A549 (cell line): ENCODE measurements around the gene APOBEC3H. TPM values are rescaled to one million over a fixed set of nuclear protein-coding genes. Genes with fewer than 3 reads are reported as not detected.

Source experiments
- ATAC-seq, 2 experiments: fragments of 200-7000 bp in 1 of 2; fragments of >200 bp in 1 of 2; cut with Nextera tagmentation in 1 of 2; cut with Tn5 transposase in 1 of 2; 3 replicates each; pipeline versions ENCODE4 v1.8.0 to v1.9.1; 2018 to 2020; ENCODE audit warnings: mild to moderate bottlenecking in 1 of 2, moderate library complexity in 1 of 2
- CTCF ChIA-PET: fragments of 300-600 bp; sonication (Branson Sonifier 250); formaldehyde crosslinking; extraction: SDS; loops from one replicate; lab custom pipeline; 2021; ENCODE audit warnings: antibody characterized with exemption, inconsistent platforms; lab: Yijun Ruan, JAX
- POLR2A ChIA-PET: fragments of 350-600 bp; formaldehyde crosslinking; extraction: SDS; loops from one replicate; lab custom pipeline; 2021; ENCODE audit warnings: antibody characterized with exemption, inconsistent platforms; lab: Yijun Ruan, JAX
- DNase-seq, 2 experiments: peaks; one replicate each; pipeline versions ENCODE4 v3.0.0 to v3.0.0-alpha.2; 2011 to 2016; ENCODE audit warnings: low read depth in 1 of 2, low spot score in 1 of 2
- FAIRE-seq: peaks from 2 replicates; lab custom pipeline; 2011; peaks lifted over from hg19 to GRCh38; lab: Jason Lieb, UNC
- H3K27ac ChIP-seq, 2 experiments: fragments of >200 bp; sonication (Bioruptor Twin); formaldehyde crosslinking; 3 replicates each; pipeline ENCODE4 v1.5.1; 2016 to 2017
- H3K4me1 ChIP-seq: fragments of >200 bp; sonication (Bioruptor Twin); formaldehyde crosslinking; 3 replicates; pipeline ENCODE4 v1.6.1; 2016
- H3K4me2 ChIP-seq: fragments of >200 bp; sonication (Bioruptor Twin); formaldehyde crosslinking; 3 replicates; pipeline ENCODE4 v1.6.1; 2016
- H3K4me3 ChIP-seq: fragments of >200 bp; sonication (Bioruptor Twin); formaldehyde crosslinking; 3 replicates; pipeline ENCODE4 v1.5.1; 2016
- H3K9me3 ChIP-seq: fragments of >200 bp; sonication (Bioruptor Twin); formaldehyde crosslinking; 3 replicates; pipeline ENCODE4 v1.6.1; 2016
- CEBPB ChIP-seq, 2 experiments: fragments of >200 bp in 1 of 2; sonication (Bioruptor Twin) in 1 of 2; formaldehyde crosslinking in 1 of 2; IDR thresholded peaks; 2 replicates each; pipeline ENCODE4 v1.6.1; 2012 to 2016
- CHD2 ChIP-seq: fragments of 150-350 bp; IDR thresholded peaks from 2 replicates; pipeline ENCODE4 v1.6.1; 2014; ENCODE audit warnings: low read length; ENCODE audit not compliant: partially characterized antibody
- CHD4 ChIP-seq: fragments of 200-600 bp; sonication (generic); IDR thresholded peaks from 2 replicates; pipeline ENCODE4 v1.6.1; 2016; ENCODE audit warnings: antibody characterized with exemption, mild to moderate bottlenecking, borderline replicate concordance
- FOSL2 ChIP-seq, 2 experiments: fragments of 450-650 bp in 1 of 2; fragments of >200 bp in 1 of 2; sonication (Bioruptor Twin) in 1 of 2; formaldehyde crosslinking; IDR thresholded peaks; 2 replicates each; pipeline versions ENCODE4 v1.5.0 to v1.6.1; 2016 to 2020; ENCODE audit warnings: mild to moderate bottlenecking in 1 of 2, moderate library complexity in 1 of 2
- FOXS1 ChIP-seq: fragments of 250-450 bp; sonication (Bioruptor Pico); IDR thresholded peaks from 2 replicates; pipeline ENCODE4 v1.5.0; 2020; ENCODE audit warnings: mild to moderate bottlenecking, moderate library complexity
- GATA3 ChIP-seq: IDR thresholded peaks from 2 replicates; pipeline ENCODE4 v1.6.1; 2012; ENCODE audit warnings: borderline replicate concordance
- HEYL ChIP-seq: fragments of 250-450 bp; sonication (Bioruptor Pico); IDR thresholded peaks from 2 replicates; pipeline ENCODE4 v1.8.0; 2021; ENCODE audit warnings: mild to moderate bottlenecking, moderate library complexity
- JUNB ChIP-seq: fragments of >200 bp; sonication (Bioruptor Twin); formaldehyde crosslinking; IDR thresholded peaks from 2 replicates; pipeline ENCODE4 v1.6.1; 2016
- KDM1A ChIP-seq: fragments of 200-600 bp; sonication (generic); IDR thresholded peaks from 2 replicates; pipeline ENCODE4 v1.6.1; 2016; ENCODE audit warnings: low read depth, mild to moderate bottlenecking
- KDM5A ChIP-seq: fragments of 200-600 bp; sonication (generic); IDR thresholded peaks from 2 replicates; pipeline ENCODE4 v1.6.1; 2016; ENCODE audit warnings: antibody characterized with exemption, mild to moderate bottlenecking
- MAFK ChIP-seq: fragments of 450-650 bp; IDR thresholded peaks from 2 replicates; pipeline ENCODE4 v1.6.1; 2014; ENCODE audit not compliant: partially characterized antibody
- MYC ChIP-seq: IDR thresholded peaks from 2 replicates; pipeline ENCODE4 v1.6.1; 2012; ENCODE audit warnings: mild to moderate bottlenecking, inconsistent platforms, low read length, improper control_type of control experiment, borderline replicate concordance
- NPAS2 ChIP-seq: fragments of 250-450 bp; sonication (Bioruptor Pico); IDR thresholded peaks from 2 replicates; pipeline ENCODE4 v1.8.0; 2022; ENCODE audit warnings: mild to moderate bottlenecking, moderate library complexity, borderline replicate concordance
- NR3C1 ChIP-seq: fragments of >200 bp; sonication (Bioruptor Twin); formaldehyde crosslinking; IDR thresholded peaks from 3 replicates; pipeline ENCODE4 v1.6.1; 2017
- PHF8 ChIP-seq: fragments of 200-600 bp; sonication (generic); IDR thresholded peaks from 2 replicates; pipeline ENCODE4 v1.6.1; 2016; ENCODE audit warnings: low read depth, mild to moderate bottlenecking, antibody characterized with exemption, moderate library complexity, borderline replicate concordance
- RFX5 ChIP-seq: fragments of 450-650 bp; IDR thresholded peaks from 2 replicates; pipeline ENCODE4 v1.7.1; 2014; ENCODE audit warnings: antibody characterized with exemption, mild to moderate bottlenecking, moderate library complexity
- RNF2 ChIP-seq: fragments of 200-600 bp; sonication (generic); IDR thresholded peaks from 2 replicates; pipeline ENCODE4 v1.6.1; 2016; ENCODE audit warnings: low read depth, mild to moderate bottlenecking, antibody characterized with exemption, moderate library complexity, borderline replicate concordance
- TFCP2L1 ChIP-seq: fragments of 250-450 bp; sonication (Bioruptor Pico); IDR thresholded peaks from 2 replicates; pipeline ENCODE4 v1.5.0; 2021; ENCODE audit warnings: mild to moderate bottlenecking
- ZC3H11A ChIP-seq: fragments of 450-650 bp; IDR thresholded peaks from 2 replicates; pipeline ENCODE4 v1.6.1; 2014; ENCODE audit warnings: antibody characterized with exemption, mild to moderate bottlenecking
- ZFP36 ChIP-seq: fragments of 450-650 bp; IDR thresholded peaks from 2 replicates; pipeline ENCODE4 v1.6.1; 2014; ENCODE audit warnings: borderline replicate concordance; ENCODE audit not compliant: partially characterized antibody
- ZNF302 ChIP-seq: fragments of 250-450 bp; sonication (Bioruptor Pico); IDR thresholded peaks from 2 replicates; pipeline ENCODE4 v1.9.0; 2021; ENCODE audit warnings: inconsistent platforms, mild to moderate bottlenecking, moderate library complexity
- ZSCAN20 ChIP-seq: fragments of 250-450 bp; sonication (Bioruptor Pico); IDR thresholded peaks from 2 replicates; pipeline ENCODE4 v1.8.0; 2022; ENCODE audit warnings: mild to moderate bottlenecking, moderate library complexity
- WGBS: methylation state at CpG from one replicate; pipeline ENCODE4 v1.1.6; 2017; ENCODE audit errors: missing lambda C conversion rate; 5-methylcytosine and 5-hydroxymethylcytosine counted together
- polyA plus RNA-seq, 4 experiments: library from polyadenylated mRNA; depleted of rRNA in 3 of 4; stranded (reverse); fragments of >200 nt; fragmentation: RNase III in 1 of 4; extraction: RNeasy Plus Mini Kit Qiagen cat#74134 plus additional on column Dnase treatment in 1 of 4; gene quantifications; 2 replicates in 3 of 4; 3 replicates in 1 of 4; pipeline ENCODE4 v1.2.3, GENCODE V29; 2011 to 2017
- TF ChIP-seq, protein P1 (sequence below): IDR thresholded peaks from 2 replicates; pipeline ENCODE4 v1.6.1; 2012
- TF ChIP-seq, protein P2 (sequence below): fragments of 250-450 bp; sonication (Bioruptor Pico); IDR thresholded peaks from 2 replicates; pipeline ENCODE4 v1.5.0; 2021; ENCODE audit warnings: mild to moderate bottlenecking, moderate library complexity, borderline replicate concordance
- TF ChIP-seq, protein P3 (sequence below): IDR thresholded peaks from 2 replicates; pipeline ENCODE4 v1.6.1; 2012
- TF ChIP-seq, protein P4 (sequence below): IDR thresholded peaks from 2 replicates; pipeline ENCODE4 v1.6.1; 2012; ENCODE audit warnings: low read depth, borderline replicate concordance
- TF ChIP-seq, protein P5 (sequence below): fragments of 450-650 bp; IDR thresholded peaks from 2 replicates; pipeline ENCODE4 v1.6.1; 2014; ENCODE audit warnings: antibody characterized with exemption

Gene APOBEC3H
- polyA plus RNA-seq, 2 of the 4 experiments (the other 2 are of a cell fraction): 0.39 to 0.43 TPM

DNA sequence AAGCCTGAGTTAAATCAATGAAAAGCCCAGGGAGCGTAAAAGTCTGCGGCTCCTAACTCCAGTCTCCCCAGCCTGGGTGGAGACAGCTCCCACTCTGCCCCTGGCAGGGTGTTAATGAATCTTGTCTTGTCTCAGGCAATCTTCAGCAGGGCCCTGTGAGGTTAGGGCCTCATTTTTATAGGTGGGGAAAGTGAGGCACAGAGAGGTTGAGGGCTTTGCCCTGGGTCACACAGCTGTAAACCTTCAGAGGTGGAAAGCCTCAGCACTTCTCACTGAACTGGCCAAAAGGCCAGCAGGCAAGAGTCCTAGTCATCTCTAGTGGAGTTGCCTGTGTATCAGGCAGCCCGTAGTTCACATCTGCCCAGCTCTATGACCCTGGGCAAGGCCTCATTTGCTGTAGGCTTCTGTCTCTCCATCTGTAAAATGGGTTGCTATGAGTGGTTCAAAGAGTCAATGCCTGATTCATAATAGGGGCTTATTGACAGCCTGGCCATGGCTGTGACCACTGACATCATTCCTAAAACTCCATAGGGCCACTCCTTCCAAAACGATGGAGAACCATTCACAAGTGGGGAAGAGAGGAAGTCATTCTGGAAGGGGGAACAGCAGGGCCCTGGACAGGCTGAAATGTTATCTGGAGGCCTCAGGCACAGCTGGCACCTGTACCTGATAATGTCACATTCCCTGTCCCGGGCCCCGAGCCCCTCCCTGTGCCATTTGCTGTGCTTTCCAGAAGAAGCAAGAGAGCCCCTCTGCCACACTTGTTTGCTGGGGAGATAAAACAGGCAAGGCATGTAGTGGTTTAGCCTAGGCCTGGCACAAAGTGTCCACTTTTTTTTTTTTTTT is 49.4 kb downstream of the APOBEC3H start:
- ChIA-PET CTCF (interaction anchor here (1.2 kb wide), 1 partner anchor 165 kb away, joined by 3 read pairs; no protein-coding TSS in a partner anchor), POLR2A (no interaction called here)
- Histone ChIP-seq H3K4me3 (peak overlapping the region; percentile 95), H3K4me2 (peak overlapping the region; percentile 99), H3K27ac (peak overlapping the region; percentile 68 to 86), H3K4me1 (peaks cover 11% of the 10 kb centered on the region; the same call in 2 of the 3 replicates), H3K9me3 (no peaks in the 10 kb centered on the region)
- TF ChIP-seq ZFP36 (peak; percentile 28), KDM1A (peak; percentile 67; the same call in 1 of the 2 replicates), CEBPB (IDR thresholded peaks at IDR 0.05) (no peak)
- FAIRE-seq (no peak), ATAC-seq (no peak), DNase-seq (no peak)
- 77% methylated on average over 5 of the region's 6 CpGs for WGBS

DNA sequence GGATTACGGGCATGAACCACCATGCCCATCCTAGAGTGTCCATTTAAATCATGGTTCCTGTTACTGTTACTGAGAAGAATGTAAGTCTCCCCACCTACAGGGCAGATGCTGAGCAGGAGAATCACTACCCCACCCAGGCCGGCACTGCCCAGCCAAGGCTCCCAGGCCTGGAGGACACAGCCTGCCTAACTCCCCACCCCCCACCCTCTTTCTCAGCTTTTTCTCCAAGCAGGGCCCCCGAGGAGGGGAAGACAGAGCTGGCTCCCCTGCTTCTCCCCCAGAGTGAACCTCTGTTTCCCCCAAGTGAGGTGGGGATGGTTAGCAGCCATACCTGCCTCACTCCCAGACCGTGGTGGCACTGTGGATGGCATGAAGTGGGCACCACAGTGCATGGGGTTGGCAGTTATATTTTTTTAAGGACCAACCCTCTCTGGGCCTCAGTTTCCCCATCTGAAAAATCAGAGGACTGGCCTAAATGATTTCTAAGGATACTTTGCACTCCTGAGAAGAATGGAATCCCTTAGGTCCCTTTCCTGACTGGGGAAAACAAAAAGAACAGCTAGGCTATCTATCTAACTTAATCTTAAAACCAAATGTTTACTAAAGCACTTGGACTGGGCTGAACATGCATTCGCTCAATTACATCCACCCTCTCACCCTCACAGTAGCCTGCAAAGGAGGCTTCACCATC is 50.4 kb downstream of the APOBEC3H start:
- POLR2A ChIA-PET: no interaction called here

DNA sequence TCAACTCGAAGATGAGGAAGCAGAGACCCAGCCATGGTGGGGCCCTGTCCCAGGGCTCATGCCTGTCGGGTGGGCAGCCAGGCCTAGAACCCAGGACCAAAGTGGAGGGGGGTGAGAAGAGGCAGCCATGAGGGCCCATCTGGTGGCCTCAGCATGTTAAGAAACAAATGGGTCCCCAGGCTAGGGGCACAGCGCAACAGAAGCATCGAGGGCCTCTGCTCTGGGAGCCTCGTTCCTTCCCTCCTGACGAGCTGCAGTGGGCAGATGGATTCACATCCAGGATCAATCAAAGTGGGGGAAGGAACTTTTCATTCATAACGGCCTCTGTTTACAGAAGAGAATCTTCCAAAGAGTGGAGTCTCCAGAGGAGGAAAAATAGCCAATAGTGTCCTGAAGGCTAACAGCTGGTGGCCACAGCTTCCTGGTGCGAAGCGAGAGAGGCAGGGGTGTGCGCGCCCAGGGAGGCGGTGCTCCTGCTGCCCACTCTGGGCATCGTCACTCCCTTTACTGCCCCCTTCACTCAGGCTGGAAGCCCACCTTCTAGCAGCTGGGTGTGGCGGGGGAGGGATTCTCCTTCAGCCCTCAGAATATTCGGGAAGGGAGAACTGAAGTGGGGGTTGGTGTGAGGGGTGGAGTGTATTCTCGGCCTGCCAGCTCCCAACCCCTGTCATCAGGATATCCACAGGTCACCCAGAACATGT is 51.1 kb downstream of the APOBEC3H start:
- Histone ChIP-seq H3K4me1 (peaks cover 17% of the 10 kb centered on the region; the same call in 2 of the 3 replicates), H3K27ac (no peak overlapping the region), H3K4me2 (no peak overlapping the region), H3K4me3 (no peak overlapping the region), H3K9me3 (no peaks in the 10 kb centered on the region)
- POLR2A ChIA-PET: no interaction called here
- FAIRE-seq (no peak), ATAC-seq (no peak), DNase-seq (no peak)
- TF ChIP-seq, protein P1, sequence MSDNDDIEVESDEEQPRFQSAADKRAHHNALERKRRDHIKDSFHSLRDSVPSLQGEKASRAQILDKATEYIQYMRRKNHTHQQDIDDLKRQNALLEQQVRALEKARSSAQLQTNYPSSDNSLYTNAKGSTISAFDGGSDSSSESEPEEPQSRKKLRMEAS: no peak
- no peak for TF ChIP-seq RNF2
- TF ChIP-seq, protein P2, sequence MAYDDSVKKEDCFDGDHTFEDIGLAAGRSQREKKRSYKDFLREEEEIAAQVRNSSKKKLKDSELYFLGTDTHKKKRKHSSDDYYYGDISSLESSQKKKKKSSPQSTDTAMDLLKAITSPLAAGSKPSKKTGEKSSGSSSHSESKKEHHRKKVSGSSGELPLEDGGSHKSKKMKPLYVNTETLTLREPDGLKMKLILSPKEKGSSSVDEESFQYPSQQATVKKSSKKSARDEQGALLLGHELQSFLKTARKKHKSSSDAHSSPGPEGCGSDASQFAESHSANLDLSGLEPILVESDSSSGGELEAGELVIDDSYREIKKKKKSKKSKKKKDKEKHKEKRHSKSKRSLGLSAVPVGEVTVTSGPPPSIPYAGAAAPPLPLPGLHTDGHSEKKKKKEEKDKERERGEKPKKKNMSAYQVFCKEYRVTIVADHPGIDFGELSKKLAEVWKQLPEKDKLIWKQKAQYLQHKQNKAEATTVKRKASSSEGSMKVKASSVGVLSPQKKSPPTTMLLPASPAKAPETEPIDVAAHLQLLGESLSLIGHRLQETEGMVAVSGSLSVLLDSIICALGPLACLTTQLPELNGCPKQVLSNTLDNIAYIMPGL: no peak
- no peak for TF ChIP-seq HEYL (CRISPR knock-in tag)
- TF ChIP-seq NPAS2 (CRISPR knock-in tag): no peak
- no peak for TF ChIP-seq TFCP2L1 (CRISPR knock-in tag)
- CTCF ChIA-PET: interaction anchor here (1.0 to 2.9 kb wide), 4 partner anchors 13 to 224 kb away, joined by 3 to 13 read pairs (median 3); no protein-coding TSS in a partner anchor
- WGBS: 85% methylated on average over 16 of the region's 16 CpGs

More for the DNA sequence above, 50.4 kb downstream of the APOBEC3H start:
- ATAC-seq (no peak), FAIRE-seq (no peak), DNase-seq (no peak)
- no peak overlapping the region for H3K27ac ChIP-seq
- no peak overlapping the region for H3K4me2 ChIP-seq
- WGBS: 90% methylated on average over 4 of the region's 5 CpGs
- peaks cover 16% of the 10 kb centered on the region; the same call in 2 of the 3 replicates for H3K4me1 ChIP-seq
- no peak for TF ChIP-seq FOXS1 (CRISPR knock-in tag)
- TF ChIP-seq, protein P3, sequence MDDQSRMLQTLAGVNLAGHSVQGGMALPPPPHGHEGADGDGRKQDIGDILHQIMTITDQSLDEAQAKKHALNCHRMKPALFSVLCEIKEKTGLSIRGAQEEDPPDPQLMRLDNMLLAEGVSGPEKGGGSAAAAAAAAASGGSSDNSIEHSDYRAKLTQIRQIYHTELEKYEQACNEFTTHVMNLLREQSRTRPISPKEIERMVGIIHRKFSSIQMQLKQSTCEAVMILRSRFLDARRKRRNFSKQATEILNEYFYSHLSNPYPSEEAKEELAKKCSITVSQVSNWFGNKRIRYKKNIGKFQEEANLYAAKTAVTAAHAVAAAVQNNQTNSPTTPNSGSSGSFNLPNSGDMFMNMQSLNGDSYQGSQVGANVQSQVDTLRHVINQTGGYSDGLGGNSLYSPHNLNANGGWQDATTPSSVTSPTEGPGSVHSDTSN: no peak
- no peak for TF ChIP-seq JUNB
- TF ChIP-seq, protein P4, sequence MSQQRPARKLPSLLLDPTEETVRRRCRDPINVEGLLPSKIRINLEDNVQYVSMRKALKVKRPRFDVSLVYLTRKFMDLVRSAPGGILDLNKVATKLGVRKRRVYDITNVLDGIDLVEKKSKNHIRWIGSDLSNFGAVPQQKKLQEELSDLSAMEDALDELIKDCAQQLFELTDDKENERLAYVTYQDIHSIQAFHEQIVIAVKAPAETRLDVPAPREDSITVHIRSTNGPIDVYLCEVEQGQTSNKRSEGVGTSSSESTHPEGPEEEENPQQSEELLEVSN: no peak
- TF ChIP-seq ZSCAN20: no peak
- TF ChIP-seq KDM5A: no peak
- TF ChIP-seq NR3C1: no peak
- no peak for TF ChIP-seq ZNF302 (CRISPR knock-in tag)
- TF ChIP-seq ZC3H11A: no peak
- TF ChIP-seq, protein P5, sequence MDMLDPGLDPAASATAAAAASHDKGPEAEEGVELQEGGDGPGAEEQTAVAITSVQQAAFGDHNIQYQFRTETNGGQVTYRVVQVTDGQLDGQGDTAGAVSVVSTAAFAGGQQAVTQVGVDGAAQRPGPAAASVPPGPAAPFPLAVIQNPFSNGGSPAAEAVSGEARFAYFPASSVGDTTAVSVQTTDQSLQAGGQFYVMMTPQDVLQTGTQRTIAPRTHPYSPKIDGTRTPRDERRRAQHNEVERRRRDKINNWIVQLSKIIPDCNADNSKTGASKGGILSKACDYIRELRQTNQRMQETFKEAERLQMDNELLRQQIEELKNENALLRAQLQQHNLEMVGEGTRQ: no peak
- no peak for TF ChIP-seq KDM1A
- no peak for TF ChIP-seq CHD4
- no peak for TF ChIP-seq MAFK
- no peak for TF ChIP-seq GATA3
- TF ChIP-seq NPAS2 (CRISPR knock-in tag): no peak
- TF ChIP-seq PHF8: no peak
- TF ChIP-seq CHD2: no peak
- TF ChIP-seq FOSL2 (IDR thresholded peaks at IDR 0.05): no peak
- TF ChIP-seq FOSL2 (CRISPR knock-in tag; IDR thresholded peaks at IDR 0.05): no peak
- TF ChIP-seq MYC: no peak
- no peak for TF ChIP-seq RFX5
- no peaks in the 10 kb centered on the region for H3K9me3 ChIP-seq
- CTCF ChIA-PET: interaction anchor here (1.1 to 2.9 kb wide), 4 partner anchors 12 to 223 kb away, joined by 3 to 13 read pairs (median 3); no protein-coding TSS in a partner anchor
- no peak overlapping the region for H3K4me3 ChIP-seq
